ENCODE data around the gene TCF15.

- TF ChIP-seq POLR2AphosphoS5 (IDR thresholded peaks at IDR 0.05) (peak in 1 of 2 donors; percentile 37), CTCF (IDR thresholded peaks at IDR 0.05) (no peak), POLR2A (IDR thresholded peaks at IDR 0.05; ENCODE audit: low read depth) (no peak)
Observed at GRCh38 chr20:574297-574942, 35.7 kb downstream of the TCF15 start.

Measured in esophagus muscularis mucosa (tissue), 3 donors.